BJ (cell line): ENCODE data around the gene ZFYVE27. TPM values are rescaled to one million over a fixed set of nuclear protein-coding genes. Genes with fewer than 3 reads are reported as not detected.

Source experiments
- CTCF ChIA-PET: fragments of 350-600 bp; formaldehyde crosslinking; extraction: SDS; loops from one replicate; lab custom pipeline; 2021; ENCODE audit warnings: antibody characterized with exemption, inconsistent platforms; lab: Yijun Ruan, JAX
- POLR2A ChIA-PET: fragments of 300-600 bp; sonication (Branson Sonifier 250); formaldehyde crosslinking; extraction: SDS; loops from one replicate; lab custom pipeline; 2021; ENCODE audit warnings: antibody characterized with exemption; lab: Charles Lee
- DNase-seq: peaks from one replicate; pipeline ENCODE4 v3.0.0-alpha.2; 2011; ENCODE audit warnings: low read depth
- H3K27me3 ChIP-seq: 2 replicates; pipeline ENCODE4 v1.6.0; 2011; ENCODE audit warnings: low read length; ENCODE audit not compliant: control insufficient read depth, insufficient read depth
- H3K36me3 ChIP-seq: 2 replicates; pipeline ENCODE4 v1.5.1; 2011; ENCODE audit warnings: low read length; ENCODE audit not compliant: control insufficient read depth, insufficient read depth
- H3K4me3 ChIP-seq: 2 replicates; pipeline ENCODE4 v1.5.1; 2011; ENCODE audit warnings: low read depth, mild to moderate bottlenecking, control low read depth, low read length
- polyA plus RNA-seq: library from polyadenylated mRNA; depleted of rRNA; stranded (reverse); fragments of >200 nt; gene quantifications from 2 replicates; pipeline ENCODE4 v1.2.3, GENCODE V29; 2011
- TF ChIP-seq, protein P1 (sequence below): IDR thresholded peaks from 2 replicates; pipeline ENCODE4 v1.5.1; 2011; ENCODE audit warnings: low read depth, mild to moderate bottlenecking, control low read depth, inconsistent platforms, low read length, moderate library complexity; ENCODE audit not compliant: insufficient read depth

ZFYVE27 gene
- polyA plus RNA-seq, 1 experiment: 22.9 TPM

DNA sequence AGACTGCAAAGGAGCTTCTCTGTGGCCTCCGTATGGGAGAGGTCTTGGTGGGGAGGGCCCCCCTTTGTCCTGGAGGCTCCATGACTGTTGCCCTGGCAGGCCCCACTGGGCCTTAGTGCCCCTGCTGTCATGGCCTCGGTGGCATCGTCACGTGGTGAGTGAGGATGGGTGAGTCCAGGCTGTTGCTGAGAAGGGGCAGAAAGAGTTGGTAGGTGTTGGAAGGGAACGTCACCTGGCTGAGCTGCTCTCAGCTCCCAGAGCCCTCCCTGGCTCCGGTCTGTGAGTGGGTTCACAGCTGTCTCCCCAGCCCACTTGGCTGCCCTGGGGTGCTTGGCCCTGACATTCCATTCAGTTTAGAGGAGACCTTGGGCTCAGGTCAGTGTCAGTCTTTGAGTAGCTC is 18.8 kb downstream of the ZFYVE27 start:
- ChIA-PET CTCF (interaction anchor here (0.6 to 1.3 kb wide), 3 partner anchors 53 to 286 kb away, joined by 3 to 5 read pairs (median 3); no protein-coding TSS in a partner anchor), POLR2A (no interaction called here)
- H3K36me3 ChIP-seq: peaks cover 58% of the 10 kb centered on the region
- TF ChIP-seq, protein P1, sequence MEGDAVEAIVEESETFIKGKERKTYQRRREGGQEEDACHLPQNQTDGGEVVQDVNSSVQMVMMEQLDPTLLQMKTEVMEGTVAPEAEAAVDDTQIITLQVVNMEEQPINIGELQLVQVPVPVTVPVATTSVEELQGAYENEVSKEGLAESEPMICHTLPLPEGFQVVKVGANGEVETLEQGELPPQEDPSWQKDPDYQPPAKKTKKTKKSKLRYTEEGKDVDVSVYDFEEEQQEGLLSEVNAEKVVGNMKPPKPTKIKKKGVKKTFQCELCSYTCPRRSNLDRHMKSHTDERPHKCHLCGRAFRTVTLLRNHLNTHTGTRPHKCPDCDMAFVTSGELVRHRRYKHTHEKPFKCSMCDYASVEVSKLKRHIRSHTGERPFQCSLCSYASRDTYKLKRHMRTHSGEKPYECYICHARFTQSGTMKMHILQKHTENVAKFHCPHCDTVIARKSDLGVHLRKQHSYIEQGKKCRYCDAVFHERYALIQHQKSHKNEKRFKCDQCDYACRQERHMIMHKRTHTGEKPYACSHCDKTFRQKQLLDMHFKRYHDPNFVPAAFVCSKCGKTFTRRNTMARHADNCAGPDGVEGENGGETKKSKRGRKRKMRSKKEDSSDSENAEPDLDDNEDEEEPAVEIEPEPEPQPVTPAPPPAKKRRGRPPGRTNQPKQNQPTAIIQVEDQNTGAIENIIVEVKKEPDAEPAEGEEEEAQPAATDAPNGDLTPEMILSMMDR: no peak
- no peaks in the 10 kb centered on the region for H3K27me3 ChIP-seq
- DNase-seq: no peak
- no peak overlapping the region for H3K4me3 ChIP-seq

DNA sequence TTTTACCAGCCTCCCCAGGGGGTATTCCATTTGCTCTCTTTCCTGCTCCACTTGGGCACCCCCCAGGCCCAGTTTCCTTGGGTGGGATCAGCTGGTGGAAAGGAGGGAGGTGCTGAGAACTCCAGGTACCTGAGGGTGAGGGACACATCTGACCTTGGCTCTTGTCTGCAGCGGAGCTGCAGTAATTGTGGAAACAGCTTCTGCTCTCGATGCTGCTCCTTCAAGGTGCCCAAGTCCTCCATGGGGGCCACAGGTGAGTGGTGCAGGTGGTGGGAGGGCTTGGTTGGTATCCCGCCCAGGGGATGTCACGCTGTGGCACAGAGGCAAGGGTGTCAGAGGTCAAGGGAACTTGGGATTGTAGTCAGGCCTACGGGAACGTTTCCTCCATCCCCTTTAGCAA is 20.5 kb downstream of the ZFYVE27 start:
- POLR2A ChIA-PET: no interaction called here
- TF ChIP-seq, protein P1: no peak
- DNase-seq: no peak
- Histone ChIP-seq H3K36me3 (peaks cover 54% of the 10 kb centered on the region), H3K4me3 (no peak overlapping the region), H3K27me3 (no peaks in the 10 kb centered on the region)
- CTCF ChIA-PET: interaction anchor here (0.5 to 2.5 kb wide), 5 partner anchors 10 to 157 kb away, joined by 3 to 10 read pairs (median 4); no protein-coding TSS in a partner anchor

DNA sequence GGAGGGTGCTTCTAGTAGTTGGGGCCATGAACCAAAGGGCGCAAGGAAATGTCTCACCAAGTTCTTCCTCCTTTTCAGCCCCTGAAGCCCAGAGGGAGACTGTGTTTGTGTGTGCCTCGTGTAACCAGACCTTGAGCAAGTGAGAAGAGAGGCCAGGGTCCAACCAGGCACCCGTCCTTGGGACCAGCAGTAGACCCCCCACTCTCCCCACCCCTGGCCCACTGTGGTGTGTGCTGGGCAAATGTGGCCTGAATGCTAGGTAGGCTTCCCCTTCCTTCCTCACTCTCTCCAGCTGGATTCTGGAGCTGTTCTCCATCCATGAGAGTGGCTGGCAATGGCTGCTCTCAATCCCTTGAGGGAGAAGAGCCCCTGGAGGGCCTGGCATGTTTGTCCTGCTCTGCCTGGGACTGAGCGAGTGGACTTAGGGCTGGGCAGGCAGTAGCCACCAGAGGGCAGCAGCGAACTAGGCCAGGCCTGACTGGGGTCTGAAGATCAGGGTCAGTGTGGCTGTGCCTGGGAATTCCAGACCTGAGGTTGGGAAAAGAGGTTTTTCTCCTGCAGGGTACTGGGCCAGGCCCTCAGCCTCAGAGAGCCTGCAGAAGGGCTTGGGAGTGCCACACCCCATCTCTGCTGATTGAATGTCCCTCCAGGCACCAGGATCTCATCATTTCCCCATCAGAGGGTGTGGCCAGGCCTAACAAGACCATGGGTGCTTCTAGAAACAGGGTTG is 22.4 kb downstream of the ZFYVE27 start:
- ChIA-PET CTCF (interaction anchor here (0.6 to 2.5 kb wide), 14 partner anchors 8 to 117 kb away, joined by 3 to 10 read pairs (median 4); no protein-coding TSS in a partner anchor), POLR2A (no interaction called here)
- Histone ChIP-seq H3K4me3 (no peak overlapping the region), H3K36me3 (peaks cover 41% of the 10 kb centered on the region), H3K27me3 (no peaks in the 10 kb centered on the region)
- DNase-seq: no peak
- TF ChIP-seq, protein P1: peak; percentile 97

DNA sequence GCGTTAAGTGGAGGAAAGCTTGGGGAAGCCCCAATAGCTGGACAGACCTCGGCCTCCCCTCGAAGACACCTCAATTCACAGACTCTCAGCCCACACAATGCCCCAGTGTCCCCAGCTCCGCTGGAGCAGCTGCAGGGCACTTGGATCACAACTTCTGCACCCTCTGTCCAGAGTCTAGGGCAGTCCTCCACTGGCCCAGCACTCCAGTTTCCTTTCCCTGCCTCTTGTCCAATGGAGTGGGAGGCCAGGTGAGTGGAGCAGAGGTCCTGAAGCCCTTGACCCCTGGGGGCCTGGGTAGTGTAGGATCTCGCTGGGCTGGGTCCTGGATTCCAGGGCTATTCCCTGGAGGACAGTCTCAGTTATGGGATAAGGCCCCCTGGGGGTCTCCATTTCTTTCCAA is 23.0 kb downstream of the ZFYVE27 start:
- Histone ChIP-seq H3K4me3 (no peak overlapping the region), H3K36me3 (peaks cover 35% of the 10 kb centered on the region), H3K27me3 (no peaks in the 10 kb centered on the region)
- TF ChIP-seq, protein P1: no peak
- ChIA-PET CTCF (interaction anchor here (0.6 to 2.4 kb wide), 10 partner anchors 8 to 281 kb away, joined by 3 to 10 read pairs (median 4); no protein-coding TSS in a partner anchor), POLR2A (no interaction called here)
- no peak for DNase-seq

DNA sequence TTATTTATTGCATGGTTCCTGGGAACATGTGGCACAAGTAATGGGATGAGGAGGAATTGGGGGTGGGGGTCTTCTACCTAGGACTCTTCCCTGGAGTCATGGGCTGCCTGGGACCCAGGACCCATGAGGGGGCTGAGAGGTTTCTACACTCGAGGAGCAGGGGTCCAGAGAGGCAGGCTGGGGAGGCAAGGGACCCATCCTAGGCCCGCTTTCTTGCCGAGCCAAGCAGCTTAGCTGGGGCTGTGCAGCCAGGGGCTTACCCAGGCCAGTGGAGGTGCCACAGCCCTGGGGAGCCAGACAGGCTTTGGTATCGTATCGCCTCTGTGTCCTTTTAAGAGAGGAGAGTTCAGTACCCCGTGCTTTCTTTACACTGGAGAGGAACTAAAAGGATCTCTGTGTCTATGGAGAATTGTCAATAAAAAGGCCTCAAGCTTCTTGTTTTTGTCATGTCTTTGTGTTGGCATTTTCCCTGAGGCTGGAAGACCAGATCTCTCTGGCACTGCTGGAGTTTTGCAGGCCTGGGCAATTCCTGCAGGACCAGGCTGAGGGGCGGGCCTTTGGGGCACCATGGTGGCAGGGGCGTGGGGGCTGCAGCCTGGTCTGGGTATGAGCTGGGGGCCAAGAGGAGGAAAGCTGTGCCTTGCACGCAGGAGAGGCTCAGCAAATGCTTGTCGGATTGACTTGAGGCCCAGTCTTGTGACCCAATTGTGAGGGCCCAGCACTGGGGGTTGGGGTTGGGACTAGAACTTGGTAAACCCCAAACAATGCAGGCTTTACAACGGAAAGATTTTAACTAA is 23.7 kb downstream of the ZFYVE27 start:
- Histone ChIP-seq H3K4me3 (no peak overlapping the region), H3K27me3 (no peaks in the 10 kb centered on the region), H3K36me3 (peaks cover 31% of the 10 kb centered on the region)
- TF ChIP-seq, protein P1: no peak
- ChIA-PET CTCF (interaction anchor here (0.6 to 2.4 kb wide), 11 partner anchors 7 to 308 kb away, joined by 3 to 10 read pairs (median 4); no protein-coding TSS in a partner anchor), POLR2A (no interaction called here)
- DNase-seq: no peak
